HepG2 (cell line): ENCODE measurements around the gene GOLGA8S. TPM values are rescaled to one million over a fixed set of nuclear protein-coding genes. Genes with fewer than 3 reads are reported as not detected.

ENCODE experiments used
- ATAC-seq: fragments of 200-7000 bp; cut with Tn5 transposase; 3 replicates; pipeline ENCODE4 v1.9.1; 2020; ENCODE audit warnings: mild to moderate bottlenecking, moderate library complexity
- BruUV-seq: library from RNA; stranded (reverse); fragments of 400-500 nt; replicated peaks from 2 replicates; lab custom pipeline; 2021; lab: Mats Ljungman, UMichigan
- CTCF ChIA-PET: fragments of 300-600 bp; formaldehyde crosslinking; extraction: SDS; loops from one replicate; lab custom pipeline; 2021; ENCODE audit warnings: low total read pairs, inconsistent platforms, low intra/inter-chr PET ratio; lab: Yijun Ruan, JAX
- POLR2A ChIA-PET: fragments of 350-600 bp; sonication (Branson Sonifier 250); formaldehyde crosslinking; loops from one replicate; lab custom pipeline; 2020; ENCODE audit warnings: antibody characterized with exemption, inconsistent platforms; lab: Yijun Ruan, JAX
- DNase-seq: peaks from one replicate; pipeline ENCODE4 v3.0.0-alpha.2; 2015; ENCODE audit warnings: low spot score
- FAIRE-seq: peaks from 3 replicates; lab custom pipeline; 2011; peaks lifted over from hg19 to GRCh38; lab: Jason Lieb, UNC
- H2AFZ ChIP-seq: one replicate; pipeline ENCODE4 v1.6.1; 2011; ENCODE audit warnings: low read length, inconsistent platforms
- H3K27ac ChIP-seq: fragments of 300-600 bp; 3 replicates; pipeline ENCODE4 v1.8.0; 2011; ENCODE audit warnings: mixed run types, mild to moderate bottlenecking, mixed read lengths, low read length, inconsistent platforms; ENCODE audit not compliant: insufficient read depth; ENCODE audit errors: extremely low read length
- H3K27me3 ChIP-seq, 2 experiments: fragments of 200-600 bp in 1 of 2; 2 replicates in 1 of 2; 3 replicates in 1 of 2; pipeline versions ENCODE4 v1.6.0 to v1.8.0; 2011; ENCODE audit warnings: low read length in 2 of 2, mild to moderate bottlenecking in 2 of 2, moderate library complexity in 2 of 2, inconsistent platforms in 1 of 2; ENCODE audit not compliant: insufficient read depth in 2 of 2, control insufficient read depth in 1 of 2
- H3K36me3 ChIP-seq, 2 experiments: fragments of 200-600 bp in 1 of 2; replicated peaks in 1 of 2; 2 replicates in 1 of 2; 3 replicates in 1 of 2; pipeline versions ENCODE4 v1.5.1 to v1.8.0; 2011; ENCODE audit warnings: low read length in 2 of 2, inconsistent platforms in 1 of 2; ENCODE audit not compliant: insufficient read depth in 2 of 2, control insufficient read depth in 1 of 2
- H3K4me1 ChIP-seq: 2 replicates; pipeline ENCODE4 v1.5.1; 2012; ENCODE audit warnings: low read length, inconsistent platforms; ENCODE audit not compliant: insufficient read depth
- H3K4me2 ChIP-seq: 2 replicates; pipeline ENCODE4 v1.6.0; 2011; ENCODE audit warnings: low read depth, low read length, inconsistent platforms
- H3K4me3 ChIP-seq, 3 experiments: fragments of 200-600 bp in 1 of 3; sonication (generic), shearing (Covaris generic) in 1 of 3; replicated peaks in 1 of 3; 2 replicates each; pipeline ENCODE4 v1.5.1; 2011 to 2016; ENCODE audit warnings: low read length in 3 of 3, inconsistent platforms in 2 of 3, low read depth in 2 of 3, mild to moderate bottlenecking in 2 of 3, control low read depth in 1 of 3, mixed read lengths in 1 of 3; ENCODE audit not compliant: insufficient read depth in 1 of 3
- H3K79me2 ChIP-seq: one replicate; pipeline ENCODE4 v1.6.1; 2011; ENCODE audit warnings: low read length, inconsistent platforms; ENCODE audit not compliant: insufficient read depth
- H3K9ac ChIP-seq: 2 replicates; pipeline ENCODE4 v1.6.0; 2011; ENCODE audit warnings: mild to moderate bottlenecking, low read depth, low read length, inconsistent platforms; ENCODE audit not compliant: insufficient read depth
- H3K9me3 ChIP-seq: 2 replicates; pipeline ENCODE4 v1.5.1; 2012; ENCODE audit warnings: mild to moderate bottlenecking, low read length
- H4K20me1 ChIP-seq: 2 replicates; pipeline ENCODE4 v1.6.0; 2011; ENCODE audit warnings: inconsistent platforms, mild to moderate bottlenecking, low read length, moderate library complexity; ENCODE audit not compliant: insufficient read depth
- ISX ChIP-seq: sonication (generic); formaldehyde crosslinking; conservative IDR thresholded peaks from 2 replicates; pipeline ENCODE4 v1.5.0; 2020; ENCODE audit warnings: missing genetic modification reagents
- KLF11 ChIP-seq: IDR thresholded peaks from 2 replicates; pipeline ENCODE4 v1.6.1; 2016; ENCODE audit warnings: missing compliant biosample characterization
- ZIK1 ChIP-seq: sonication (generic); formaldehyde crosslinking; IDR thresholded peaks from 2 replicates; pipeline ENCODE4 v1.5.0; 2020; ENCODE audit warnings: mild to moderate bottlenecking, low read depth, missing genetic modification reagents, borderline replicate concordance
- ZKSCAN1 ChIP-seq: fragments of 150-350 bp; IDR thresholded peaks from 2 replicates; pipeline ENCODE4 v1.6.1; 2014; ENCODE audit warnings: low read length
- ZNF275 ChIP-seq: sonication (generic); formaldehyde crosslinking; IDR thresholded peaks from 2 replicates; pipeline ENCODE4 v1.8.0; 2022; ENCODE audit warnings: missing genetic modification reagents, mild to moderate bottlenecking, inconsistent platforms, borderline replicate concordance
- ZNF484 ChIP-seq: sonication (generic); formaldehyde crosslinking; IDR thresholded peaks from 2 replicates; pipeline ENCODE4 v1.5.1; 2020; ENCODE audit warnings: mild to moderate bottlenecking, low read depth, missing genetic modification reagents, borderline replicate concordance
- WGBS: methylation state at CpG from one replicate; pipeline ENCODE4 v1.1.6; 2017; ENCODE audit warnings: low lambda C conversion rate; 5-methylcytosine and 5-hydroxymethylcytosine counted together
- in situ Hi-C: cut with HindIII; loops from 2 replicates; pipeline ENCODE4 v1.10.0; 2017; ENCODE audit warnings: low pct_unique_long_range_greater_than_20kb; ENCODE audit not compliant: extremely low pct_ligation_motif_present
- intact Hi-C: fragments of 100-400 bp; cut with micrococcal nuclease; formaldehyde crosslinking; loops from one replicate; pipeline ENCODE4 v1.10.0; 2022; ENCODE audit not compliant: unreplicated experiment
- polyA plus RNA-seq, 8 experiments: library from polyadenylated mRNA; depleted of rRNA in 3 of 8; stranded (reverse) in 7 of 8; unstranded in 1 of 8; fragments of >200 nt; fragmentation: Illumina TruSeq in 4 of 8; extraction: Trizol in 4 of 8; gene quantifications; 2 replicates each; pipeline versions ENCODE4 v1.2.1 to v1.2.3, GENCODE V29; 2011 to 2016; ENCODE audit warnings: low read depth in 4 of 8, missing spikeins in 1 of 8, mixed read lengths in 1 of 8; ENCODE audit not compliant: insufficient read depth in 1 of 8
- total RNA-seq, 5 experiments: library from RNA; depleted of rRNA; stranded (reverse); fragments of >200 nt; fragmentation: Illumina TruSeq; extraction: Trizol; gene quantifications; 2 replicates each; pipeline ENCODE4 v1.2.3, GENCODE V29; 2016; ENCODE audit warnings: low read depth in 1 of 5

The GOLGA8S gene
- total and polyA plus RNA-seq, 2 of the 13 experiments (the other 11 are each of a cell fraction or from before 2014, with no cell fraction given): 0.02 to 0.03 TPM

- no peak overlapping the region for H3K9ac ChIP-seq
- POLR2A ChIA-PET: no interaction called here
- CTCF ChIA-PET: no interaction called here
- no peaks in the 10 kb centered on the region for H4K20me1 ChIP-seq
- H3K4me1 ChIP-seq: no peaks in the 10 kb centered on the region
- no peak for FAIRE-seq
- intact Hi-C loops (no loop called here), in situ Hi-C loops (no loop called here)
- no peak overlapping the region for H3K4me2 ChIP-seq
- H3K79me2 ChIP-seq: no peaks in the 10 kb centered on the region
- no peak for DNase-seq
- H3K27ac ChIP-seq: no peak overlapping the region
- H3K4me3 ChIP-seq: no peak overlapping the region
- no peak for ATAC-seq
- no peaks in the 10 kb centered on the region for H3K36me3 ChIP-seq
- no peak overlapping the region for H2AFZ ChIP-seq
- peaks cover 0 to 4% of the 10 kb centered on the region in 2 experiments; a peak in 3 of 5 replicates for H3K27me3 ChIP-seq
- no peaks in the 10 kb centered on the region for H3K9me3 ChIP-seq
- TF ChIP-seq ZIK1 (CRISPR knock-in tag): no peak
- BruUV-seq: no TSS peak
Measured at GRCh38 chr15:23384371-23384770, 29.8 kb downstream of the GOLGA8S start.

GRCh38 chr15:23385886-23386430, 31.4 kb downstream of the GOLGA8S start:
- no peaks in the 10 kb centered on the region for H3K4me1 ChIP-seq
- 30% methylated on average over 9 of the region's 11 CpGs for WGBS
- no peaks in the 10 kb centered on the region for H4K20me1 ChIP-seq
- no peaks in the 10 kb centered on the region for H3K9me3 ChIP-seq
- POLR2A ChIA-PET: no interaction called here
- no peak for TF ChIP-seq ZKSCAN1
- no peak for TF ChIP-seq KLF11 (CRISPR knock-in tag)
- TF ChIP-seq ZNF275 (CRISPR knock-in tag): no peak
- TF ChIP-seq ZNF484: no peak
- no peak for TF ChIP-seq ISX (CRISPR knock-in tag)
- CTCF ChIA-PET: no interaction called here
- BruUV-seq: no TSS peak
- no peak overlapping the region for H3K4me2 ChIP-seq
- no peak overlapping the region for H3K4me3 ChIP-seq
- ATAC-seq (no peak), DNase-seq (no peak), FAIRE-seq (no peak)
- in situ Hi-C loops: no loop called here
- H3K27ac ChIP-seq: no peak overlapping the region
- H3K79me2 ChIP-seq: no peaks in the 10 kb centered on the region
- no peak overlapping the region for H2AFZ ChIP-seq
- no peak overlapping the region for H3K9ac ChIP-seq
- intact Hi-C loops: no loop called here
- no peaks in the 10 kb centered on the region for H3K36me3 ChIP-seq
- peaks cover 1 to 4% of the 10 kb centered on the region in 2 experiments; a peak in 3 of 5 replicates for H3K27me3 ChIP-seq
